K562 (cell line): ENCODE data around the gene ADPRM. TPM values are rescaled to one million over a fixed set of nuclear protein-coding genes. Genes with fewer than 3 reads are reported as not detected.

Experiments
- ATAC-seq: fragments of 200-7000 bp; cut with Tn5 transposase; 3 replicates; pipeline ENCODE4 v1.9.1; 2020; ENCODE audit warnings: moderate library complexity
- BruUV-seq: library from RNA; stranded (reverse); fragments of 400-500 nt; replicated peaks from 2 replicates; lab custom pipeline; 2021; lab: Mats Ljungman, UMichigan
- CTCF ChIA-PET: fragments of 300-600 bp; formaldehyde crosslinking; extraction: SDS; loops from one replicate; lab custom pipeline; 2021; ENCODE audit warnings: low intra/inter-chr PET ratio; lab: Yijun Ruan, JAX
- POLR2A ChIA-PET: fragments of 300-600, 350-650 bp; sonication (Branson Sonifier 250); formaldehyde crosslinking; extraction: SDS; loops from one replicate; lab custom pipeline; 2021; ENCODE audit warnings: antibody characterized with exemption, inconsistent platforms; lab: Yijun Ruan, JAX
- DNase-seq, 4 experiments: peaks; one replicate each; pipeline versions ENCODE4 v3.0.0 to v3.0.0-alpha.2; 2011 to 2018; ENCODE audit warnings: low spot score in 3 of 4, mixed read lengths in 3 of 4; ENCODE audit errors: extremely low read depth in 1 of 4
- FAIRE-seq: peaks from 2 replicates; lab custom pipeline; 2011; peaks lifted over from hg19 to GRCh38; lab: Jason Lieb, UNC
- H2AFZ ChIP-seq: 2 replicates; pipeline ENCODE4 v1.6.0; 2011; ENCODE audit warnings: low read depth, low read length, control low read depth, inconsistent platforms
- H3K27ac ChIP-seq: fragments of 200-600 bp; 3 replicates; pipeline ENCODE4 v1.8.0; 2011; ENCODE audit warnings: low read depth, mild to moderate bottlenecking, control low read depth, inconsistent platforms, low read length, moderate library complexity, mixed read lengths; ENCODE audit errors: extremely low read depth
- H3K27me3 ChIP-seq, 2 experiments: fragments of 300-600 bp in 1 of 2; 2 replicates in 1 of 2; 3 replicates in 1 of 2; pipeline versions ENCODE4 v1.6.0 to v1.8.0; 2011; ENCODE audit warnings: inconsistent platforms in 2 of 2, low read length in 2 of 2, mild to moderate bottlenecking in 1 of 2, mixed read lengths in 1 of 2, moderate library complexity in 1 of 2; ENCODE audit not compliant: control insufficient read depth in 2 of 2, insufficient read depth in 2 of 2
- H3K36me3 ChIP-seq: fragments of 300-600 bp; 3 replicates; pipeline ENCODE4 v1.8.0; 2011; ENCODE audit warnings: mild to moderate bottlenecking, low read length, inconsistent platforms; ENCODE audit not compliant: control insufficient read depth, insufficient read depth
- H3K4me1 ChIP-seq, 2 experiments: fragments of 200-600 bp in 1 of 2; replicated peaks in 1 of 2; 2 replicates in 1 of 2; 3 replicates in 1 of 2; pipeline versions ENCODE4 v1.5.1 to v1.8.0; 2011; ENCODE audit warnings: inconsistent platforms in 2 of 2, low read length in 2 of 2, mild to moderate bottlenecking in 1 of 2, mixed read lengths in 1 of 2, moderate library complexity in 1 of 2; ENCODE audit not compliant: control insufficient read depth in 2 of 2, insufficient read depth in 2 of 2
- H3K4me2 ChIP-seq: 2 replicates; pipeline ENCODE4 v1.6.1; 2011; ENCODE audit warnings: low read length, control low read depth, inconsistent platforms, mixed read lengths; ENCODE audit not compliant: insufficient read depth
- H3K4me3 ChIP-seq: fragments of 200-600 bp; sonication (generic), shearing (Covaris generic); 2 replicates; pipeline ENCODE4 v1.5.1; 2016; ENCODE audit warnings: control low read depth, inconsistent platforms
- H3K79me2 ChIP-seq: fragments of 200-600 bp; 3 replicates; pipeline ENCODE4 v1.8.0; 2011; ENCODE audit warnings: low read length, inconsistent platforms; ENCODE audit not compliant: control insufficient read depth, insufficient read depth
- H3K9ac ChIP-seq, 2 experiments: 2 replicates each; pipeline versions ENCODE4 v1.6.0 to v1.6.1; 2011; ENCODE audit warnings: low read depth in 2 of 2, low read length in 2 of 2, control low read depth in 1 of 2, inconsistent platforms in 1 of 2, mild to moderate bottlenecking in 1 of 2, mixed read lengths in 1 of 2; ENCODE audit not compliant: insufficient read depth in 1 of 2
- H3K9me1 ChIP-seq: one replicate; pipeline ENCODE4 v1.6.0; 2011; ENCODE audit warnings: inconsistent platforms, mild to moderate bottlenecking, low read length, moderate library complexity; ENCODE audit not compliant: control insufficient read depth, insufficient read depth
- H3K9me3 ChIP-seq: replicated peaks from 2 replicates; pipeline ENCODE4 v1.5.1; 2011; ENCODE audit warnings: low read depth, low read length, inconsistent platforms; ENCODE audit not compliant: control insufficient read depth, insufficient read depth
- H4K20me1 ChIP-seq: replicated peaks from 2 replicates; pipeline ENCODE4 v1.6.1; 2011; ENCODE audit warnings: low read length, inconsistent platforms, mixed read lengths; ENCODE audit not compliant: control insufficient read depth, insufficient read depth
- BCOR ChIP-seq: fragments of 450-650 bp; IDR thresholded peaks from 2 replicates; pipeline ENCODE4 v1.6.1; 2016
- CBX8 ChIP-seq: fragments of 200-600 bp; sonication (generic); IDR thresholded peaks from 2 replicates; pipeline ENCODE4 v1.6.1; 2012; ENCODE audit warnings: borderline replicate concordance, mixed run types, low read depth, mild to moderate bottlenecking, moderate library complexity, mixed read lengths, low read length, control low read depth, inconsistent platforms; ENCODE audit not compliant: poor library complexity, severe bottlenecking; ENCODE audit errors: extremely low read depth
- RBM25 ChIP-seq: fragments of 200-400 bp; formaldehyde crosslinking; IDR thresholded peaks from 2 replicates; pipeline ENCODE4 v1.6.1; 2018; ENCODE audit warnings: low read length, low read depth, moderate library complexity; ENCODE audit not compliant: severe bottlenecking
- SMARCA5 ChIP-seq: fragments of 450-650 bp; IDR thresholded peaks from 2 replicates; pipeline ENCODE4 v1.6.1; 2016
- ZFP36 ChIP-seq: fragments of 150-350 bp; IDR thresholded peaks from 2 replicates; pipeline ENCODE4 v1.6.1; 2018; ENCODE audit warnings: low read length, low read depth; ENCODE audit not compliant: partially characterized antibody
- ZNF224 ChIP-seq: sonication (generic); formaldehyde crosslinking; IDR thresholded peaks from 2 replicates; pipeline ENCODE4 v1.8.0; 2022; ENCODE audit warnings: mild to moderate bottlenecking, missing genetic modification reagents
- ZNF239 ChIP-seq: fragments of 250-450 bp; sonication (Bioruptor Pico); IDR thresholded peaks from 2 replicates; pipeline ENCODE4 v1.4.0; 2020; ENCODE audit warnings: mild to moderate bottlenecking
- WGBS: fragments of 100-300 bp; shearing (Covaris generic); methylation state at CpG from one replicate; pipeline ENCODE4 v1.1.6; 2016; ENCODE audit warnings: low coverage, mixed read lengths; ENCODE audit not compliant: insufficient coverage; ENCODE audit errors: missing lambda C conversion rate; 5-methylcytosine and 5-hydroxymethylcytosine counted together
- in situ Hi-C: fragments of 300-500 bp; cut with MboI; formaldehyde crosslinking; loops from 4 replicates; pipeline ENCODE4 v1.15.0; 2018; ENCODE audit warnings: inconsistent platforms, mixed read lengths
- intact Hi-C: fragments of 100-400 bp; cut with micrococcal nuclease; formaldehyde crosslinking; loops from 2 replicates; pipeline ENCODE4 v1.14.2; 2022
- polyA plus RNA-seq, 8 experiments: library from polyadenylated mRNA; depleted of rRNA in 4 of 8; stranded (reverse) in 5 of 8; unstranded in 3 of 8; fragments of >200 nt; fragmentation: Nextera tagmentation in 2 of 8; fragmentation: Illumina TruSeq in 1 of 8; extraction: Ambion mirVana in 2 of 8; extraction: Trizol in 1 of 8; gene quantifications; 2 replicates each; pipeline versions ENCODE4 v1.2.1 to v1.2.3, GENCODE V29; 2011 to 2014; ENCODE audit warnings: inconsistent platforms in 1 of 8, missing spikeins in 1 of 8
- total RNA-seq, 7 experiments: library from RNA; depleted of rRNA in 6 of 7; stranded (reverse); fragments of >200 nt in 6 of 7; fragmentation: Illumina TruSeq in 2 of 7; extraction: Trizol in 2 of 7; gene quantifications; 2 replicates each; pipeline versions ENCODE4 v1.2.1 to v1.2.3, GENCODE V29; 2011 to 2021; ENCODE audit warnings: low replicate concordance in 1 of 7
- TF ChIP-seq, protein P1 (sequence below), 3 experiments: IDR thresholded peaks in 2 of 3; conservative IDR thresholded peaks in 1 of 3; 2 replicates each; pipeline ENCODE4 v1.5.1; 2011 to 2012; ENCODE audit warnings: low read length in 3 of 3, mild to moderate bottlenecking in 3 of 3, control low read depth in 2 of 3, improper control_type of control experiment in 1 of 3, inconsistent platforms in 1 of 3, low read depth in 1 of 3, mixed read lengths in 1 of 3, moderate library complexity in 1 of 3; ENCODE audit not compliant: insufficient read depth in 2 of 3

The ADPRM gene
- total and polyA plus RNA-seq, 9 of the 15 experiments (the other 6 are each of a cell fraction or from before 2014, with no cell fraction given): 4.7 to 17.6 (median 6.2) TPM

DNA sequence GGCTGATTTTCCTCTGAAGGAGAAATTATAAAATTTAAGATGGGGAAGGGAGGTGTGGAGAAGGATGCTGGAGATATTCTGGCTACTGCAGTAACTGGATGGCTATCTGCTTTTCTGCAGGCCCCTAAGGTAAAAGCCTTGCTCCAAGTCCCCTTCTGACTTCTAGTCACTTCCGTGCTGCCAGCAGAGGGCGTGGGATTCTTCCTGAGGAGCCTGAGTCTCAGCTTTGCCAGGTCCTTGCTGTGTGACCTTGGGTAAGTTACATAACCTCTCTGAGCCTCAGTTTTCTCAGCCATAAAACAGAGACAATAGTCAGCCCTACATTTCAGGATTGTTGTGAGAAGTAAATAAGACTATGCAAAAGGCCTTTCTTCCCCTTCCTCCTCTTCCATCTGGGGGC, 56.7 kb downstream of the ADPRM start:
- H3K9ac ChIP-seq: no peak overlapping the region
- peaks cover 6% of the 10 kb centered on the region; the same call in 1 of the 2 replicates for H4K20me1 ChIP-seq
- no peak for TF ChIP-seq ZNF224 (CRISPR knock-in tag)
- TF ChIP-seq ZFP36: peak; percentile 86
- TF ChIP-seq SMARCA5: 0 out of 2 replicates have a peak, but pooled peaks have one; percentile 20
- TF ChIP-seq BCOR: 0 out of 2 replicates have a peak, but pooled peaks have one; percentile 43
- TF ChIP-seq RBM25: peak; percentile 93
- TF ChIP-seq CBX8: no peak
- peak; percentile 59 for TF ChIP-seq ZNF239 (CRISPR knock-in tag)
- TF ChIP-seq, protein P1, sequence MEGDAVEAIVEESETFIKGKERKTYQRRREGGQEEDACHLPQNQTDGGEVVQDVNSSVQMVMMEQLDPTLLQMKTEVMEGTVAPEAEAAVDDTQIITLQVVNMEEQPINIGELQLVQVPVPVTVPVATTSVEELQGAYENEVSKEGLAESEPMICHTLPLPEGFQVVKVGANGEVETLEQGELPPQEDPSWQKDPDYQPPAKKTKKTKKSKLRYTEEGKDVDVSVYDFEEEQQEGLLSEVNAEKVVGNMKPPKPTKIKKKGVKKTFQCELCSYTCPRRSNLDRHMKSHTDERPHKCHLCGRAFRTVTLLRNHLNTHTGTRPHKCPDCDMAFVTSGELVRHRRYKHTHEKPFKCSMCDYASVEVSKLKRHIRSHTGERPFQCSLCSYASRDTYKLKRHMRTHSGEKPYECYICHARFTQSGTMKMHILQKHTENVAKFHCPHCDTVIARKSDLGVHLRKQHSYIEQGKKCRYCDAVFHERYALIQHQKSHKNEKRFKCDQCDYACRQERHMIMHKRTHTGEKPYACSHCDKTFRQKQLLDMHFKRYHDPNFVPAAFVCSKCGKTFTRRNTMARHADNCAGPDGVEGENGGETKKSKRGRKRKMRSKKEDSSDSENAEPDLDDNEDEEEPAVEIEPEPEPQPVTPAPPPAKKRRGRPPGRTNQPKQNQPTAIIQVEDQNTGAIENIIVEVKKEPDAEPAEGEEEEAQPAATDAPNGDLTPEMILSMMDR (IDR thresholded peaks at IDR 0.05 in 2 of 3, conservative IDR thresholded peaks at IDR 0.05 in 1 of 3; ENCODE audit: insufficient read depth in 2 of 3, low read depth in 1 of 3, low read length in 3 of 3): peak; percentile 23 to 32 (median 26); a peak in 3 of 6 replicates
- no peaks in the 10 kb centered on the region for H3K4me1 ChIP-seq
- intact Hi-C loops: no loop called here
- H3K27me3 ChIP-seq: peaks cover 3 to 16% of the 10 kb centered on the region in 2 experiments; a peak in 3 of 5 replicates
- H3K27ac ChIP-seq: no peak overlapping the region
- no peak overlapping the region for H3K4me2 ChIP-seq
- WGBS: 0% methylated on average over 2 of the region's 2 CpGs
- H3K9me3 ChIP-seq: no peaks in the 10 kb centered on the region
- ATAC-seq (peak; percentile 29; the same call in 1 of the 3 replicates), DNase-seq (peak; percentile 16 to 51 (median 34)), FAIRE-seq (no peak)
- H3K9me1 ChIP-seq: no peaks in the 10 kb centered on the region
- H3K4me3 ChIP-seq: no peak overlapping the region
- no peak overlapping the region for H2AFZ ChIP-seq
- in situ Hi-C loops: no loop called here
- no peaks in the 10 kb centered on the region for H3K79me2 ChIP-seq
- no TSS peak for BruUV-seq
- POLR2A ChIA-PET: no interaction called here
- H3K36me3 ChIP-seq: no peaks in the 10 kb centered on the region
- CTCF ChIA-PET: no interaction called here
